ENCODE data around the gene REXO1. TPM values are rescaled to one million over a fixed set of nuclear protein-coding genes. Genes with fewer than 3 reads are reported as not detected.
A peak's percentile ranks its signal among the peaks of the same experiment; 100 is the strongest.

The REXO1 gene
- total and polyA plus RNA-seq, 2 of the 13 experiments (the other 11 are each of a cell fraction or from before 2014, with no cell fraction given), result 5.0 to 11.2 TPM

DNA sequence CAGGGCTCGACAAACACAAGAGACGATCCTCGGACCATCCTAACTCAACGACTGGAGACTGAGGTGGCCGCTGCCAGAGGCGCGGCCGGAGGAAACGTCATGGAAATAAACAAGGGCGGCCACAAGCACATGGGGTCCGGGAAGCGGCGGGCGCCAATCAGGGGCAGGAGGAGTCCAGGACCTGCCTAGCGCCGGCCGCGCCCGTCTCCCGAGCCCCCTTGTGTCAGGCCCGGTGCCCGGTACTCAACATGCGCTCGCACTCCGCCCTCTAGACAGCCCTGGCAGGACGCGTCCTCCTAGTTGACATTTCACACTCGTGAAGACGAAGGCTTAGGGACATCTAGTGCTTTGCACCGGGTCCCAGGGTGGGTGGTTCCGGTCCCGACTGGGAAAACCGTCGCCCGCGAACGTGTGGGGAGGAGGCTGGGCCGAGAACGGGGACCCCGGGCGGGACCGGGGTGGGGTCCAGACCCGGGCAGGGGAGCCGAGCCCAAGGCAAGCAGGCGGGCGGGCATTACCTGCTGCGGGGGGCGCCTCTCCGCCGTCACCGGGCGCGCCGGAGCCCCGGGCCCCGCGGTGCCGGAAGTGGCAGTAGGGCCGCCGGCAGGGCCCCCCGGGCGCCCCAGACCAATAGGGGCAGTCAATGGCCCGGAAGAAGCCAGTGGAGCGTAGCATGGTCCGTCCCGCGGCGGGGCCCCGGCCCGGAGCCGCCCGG lies 442 bp downstream of the REXO1 start (continued):
- TF ChIP-seq, protein P1, sequence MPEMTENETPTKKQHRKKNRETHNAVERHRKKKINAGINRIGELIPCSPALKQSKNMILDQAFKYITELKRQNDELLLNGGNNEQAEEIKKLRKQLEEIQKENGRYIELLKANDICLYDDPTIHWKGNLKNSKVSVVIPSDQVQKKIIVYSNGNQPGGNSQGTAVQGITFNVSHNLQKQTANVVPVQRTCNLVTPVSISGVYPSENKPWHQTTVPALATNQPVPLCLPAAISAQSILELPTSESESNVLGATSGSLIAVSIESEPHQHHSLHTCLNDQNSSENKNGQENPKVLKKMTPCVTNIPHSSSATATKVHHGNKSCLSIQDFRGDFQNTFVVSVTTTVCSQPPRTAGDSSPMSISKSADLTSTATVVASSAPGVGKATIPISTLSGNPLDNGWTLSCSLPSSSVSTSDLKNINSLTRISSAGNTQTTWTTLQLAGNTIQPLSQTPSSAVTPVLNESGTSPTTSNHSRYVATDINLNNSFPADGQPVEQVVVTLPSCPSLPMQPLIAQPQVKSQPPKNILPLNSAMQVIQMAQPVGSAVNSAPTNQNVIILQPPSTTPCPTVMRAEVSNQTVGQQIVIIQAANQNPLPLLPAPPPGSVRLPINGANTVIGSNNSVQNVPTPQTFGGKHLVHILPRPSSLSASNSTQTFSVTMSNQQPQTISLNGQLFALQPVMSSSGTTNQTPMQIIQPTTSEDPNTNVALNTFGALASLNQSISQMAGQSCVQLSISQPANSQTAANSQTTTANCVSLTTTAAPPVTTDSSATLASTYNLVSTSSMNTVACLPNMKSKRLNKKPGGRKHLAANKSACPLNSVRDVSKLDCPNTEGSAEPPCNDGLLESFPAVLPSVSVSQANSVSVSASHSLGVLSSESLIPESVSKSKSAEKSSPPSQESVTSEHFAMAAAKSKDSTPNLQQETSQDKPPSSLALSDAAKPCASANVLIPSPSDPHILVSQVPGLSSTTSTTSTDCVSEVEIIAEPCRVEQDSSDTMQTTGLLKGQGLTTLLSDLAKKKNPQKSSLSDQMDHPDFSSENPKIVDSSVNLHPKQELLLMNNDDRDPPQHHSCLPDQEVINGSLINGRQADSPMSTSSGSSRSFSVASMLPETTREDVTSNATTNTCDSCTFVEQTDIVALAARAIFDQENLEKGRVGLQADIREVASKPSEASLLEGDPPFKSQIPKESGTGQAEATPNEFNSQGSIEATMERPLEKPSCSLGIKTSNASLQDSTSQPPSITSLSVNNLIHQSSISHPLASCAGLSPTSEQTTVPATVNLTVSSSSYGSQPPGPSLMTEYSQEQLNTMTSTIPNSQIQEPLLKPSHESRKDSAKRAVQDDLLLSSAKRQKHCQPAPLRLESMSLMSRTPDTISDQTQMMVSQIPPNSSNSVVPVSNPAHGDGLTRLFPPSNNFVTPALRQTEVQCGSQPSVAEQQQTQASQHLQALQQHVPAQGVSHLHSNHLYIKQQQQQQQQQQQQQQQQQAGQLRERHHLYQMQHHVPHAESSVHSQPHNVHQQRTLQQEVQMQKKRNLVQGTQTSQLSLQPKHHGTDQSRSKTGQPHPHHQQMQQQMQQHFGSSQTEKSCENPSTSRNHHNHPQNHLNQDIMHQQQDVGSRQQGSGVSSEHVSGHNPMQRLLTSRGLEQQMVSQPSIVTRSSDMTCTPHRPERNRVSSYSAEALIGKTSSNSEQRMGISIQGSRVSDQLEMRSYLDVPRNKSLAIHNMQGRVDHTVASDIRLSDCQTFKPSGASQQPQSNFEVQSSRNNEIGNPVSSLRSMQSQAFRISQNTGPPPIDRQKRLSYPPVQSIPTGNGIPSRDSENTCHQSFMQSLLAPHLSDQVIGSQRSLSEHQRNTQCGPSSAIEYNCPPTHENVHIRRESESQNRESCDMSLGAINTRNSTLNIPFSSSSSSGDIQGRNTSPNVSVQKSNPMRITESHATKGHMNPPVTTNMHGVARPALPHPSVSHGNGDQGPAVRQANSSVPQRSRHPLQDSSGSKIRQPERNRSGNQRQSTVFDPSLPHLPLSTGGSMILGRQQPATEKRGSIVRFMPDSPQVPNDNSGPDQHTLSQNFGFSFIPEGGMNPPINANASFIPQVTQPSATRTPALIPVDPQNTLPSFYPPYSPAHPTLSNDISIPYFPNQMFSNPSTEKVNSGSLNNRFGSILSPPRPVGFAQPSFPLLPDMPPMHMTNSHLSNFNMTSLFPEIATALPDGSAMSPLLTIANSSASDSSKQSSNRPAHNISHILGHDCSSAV (CRISPR knock-in tag; IDR thresholded peaks at IDR 0.05; ENCODE audit: borderline replicate concordance), result no peak
- TF ChIP-seq PAF1 (CRISPR knock-in tag; IDR thresholded peaks at IDR 0.05) (no peak), HMG20A (CRISPR knock-in tag; IDR thresholded peaks at IDR 0.05; ENCODE audit: borderline replicate concordance) (no peak), GZF1 (CRISPR knock-in tag; IDR thresholded peaks at IDR 0.05) (no peak), ZNF879 (CRISPR knock-in tag; IDR thresholded peaks at IDR 0.05) (no peak), ZBTB20 (CRISPR knock-in tag; IDR thresholded peaks at IDR 0.05; ENCODE audit: borderline replicate concordance, low read depth) (0 out of 2 replicates have a peak, but pooled peaks have one; percentile 35), SOX5 (CRISPR knock-in tag; IDR thresholded peaks at IDR 0.05; ENCODE audit: borderline replicate concordance) (no peak), ATF1 (CRISPR knock-in tag; IDR thresholded peaks at IDR 0.05) (peak; percentile 56)
- TF ChIP-seq, protein P2, sequence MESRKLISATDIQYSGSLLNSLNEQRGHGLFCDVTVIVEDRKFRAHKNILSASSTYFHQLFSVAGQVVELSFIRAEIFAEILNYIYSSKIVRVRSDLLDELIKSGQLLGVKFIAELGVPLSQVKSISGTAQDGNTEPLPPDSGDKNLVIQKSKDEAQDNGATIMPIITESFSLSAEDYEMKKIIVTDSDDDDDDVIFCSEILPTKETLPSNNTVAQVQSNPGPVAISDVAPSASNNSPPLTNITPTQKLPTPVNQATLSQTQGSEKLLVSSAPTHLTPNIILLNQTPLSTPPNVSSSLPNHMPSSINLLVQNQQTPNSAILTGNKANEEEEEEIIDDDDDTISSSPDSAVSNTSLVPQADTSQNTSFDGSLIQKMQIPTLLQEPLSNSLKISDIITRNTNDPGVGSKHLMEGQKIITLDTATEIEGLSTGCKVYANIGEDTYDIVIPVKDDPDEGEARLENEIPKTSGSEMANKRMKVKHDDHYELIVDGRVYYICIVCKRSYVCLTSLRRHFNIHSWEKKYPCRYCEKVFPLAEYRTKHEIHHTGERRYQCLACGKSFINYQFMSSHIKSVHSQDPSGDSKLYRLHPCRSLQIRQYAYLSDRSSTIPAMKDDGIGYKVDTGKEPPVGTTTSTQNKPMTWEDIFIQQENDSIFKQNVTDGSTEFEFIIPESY (CRISPR knock-in tag; IDR thresholded peaks at IDR 0.05), result no peak
- TF ChIP-seq, protein P3, sequence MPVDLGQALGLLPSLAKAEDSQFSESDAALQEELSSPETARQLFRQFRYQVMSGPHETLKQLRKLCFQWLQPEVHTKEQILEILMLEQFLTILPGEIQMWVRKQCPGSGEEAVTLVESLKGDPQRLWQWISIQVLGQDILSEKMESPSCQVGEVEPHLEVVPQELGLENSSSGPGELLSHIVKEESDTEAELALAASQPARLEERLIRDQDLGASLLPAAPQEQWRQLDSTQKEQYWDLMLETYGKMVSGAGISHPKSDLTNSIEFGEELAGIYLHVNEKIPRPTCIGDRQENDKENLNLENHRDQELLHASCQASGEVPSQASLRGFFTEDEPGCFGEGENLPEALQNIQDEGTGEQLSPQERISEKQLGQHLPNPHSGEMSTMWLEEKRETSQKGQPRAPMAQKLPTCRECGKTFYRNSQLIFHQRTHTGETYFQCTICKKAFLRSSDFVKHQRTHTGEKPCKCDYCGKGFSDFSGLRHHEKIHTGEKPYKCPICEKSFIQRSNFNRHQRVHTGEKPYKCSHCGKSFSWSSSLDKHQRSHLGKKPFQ (CRISPR knock-in tag; IDR thresholded peaks at IDR 0.05; ENCODE audit: insufficient replicate concordance), result no peak
- TF ChIP-seq, protein P4, sequence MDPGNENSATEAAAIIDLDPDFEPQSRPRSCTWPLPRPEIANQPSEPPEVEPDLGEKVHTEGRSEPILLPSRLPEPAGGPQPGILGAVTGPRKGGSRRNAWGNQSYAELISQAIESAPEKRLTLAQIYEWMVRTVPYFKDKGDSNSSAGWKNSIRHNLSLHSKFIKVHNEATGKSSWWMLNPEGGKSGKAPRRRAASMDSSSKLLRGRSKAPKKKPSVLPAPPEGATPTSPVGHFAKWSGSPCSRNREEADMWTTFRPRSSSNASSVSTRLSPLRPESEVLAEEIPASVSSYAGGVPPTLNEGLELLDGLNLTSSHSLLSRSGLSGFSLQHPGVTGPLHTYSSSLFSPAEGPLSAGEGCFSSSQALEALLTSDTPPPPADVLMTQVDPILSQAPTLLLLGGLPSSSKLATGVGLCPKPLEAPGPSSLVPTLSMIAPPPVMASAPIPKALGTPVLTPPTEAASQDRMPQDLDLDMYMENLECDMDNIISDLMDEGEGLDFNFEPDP (CRISPR knock-in tag; conservative IDR thresholded peaks at IDR 0.05), result no peak
- TF ChIP-seq, protein P5, sequence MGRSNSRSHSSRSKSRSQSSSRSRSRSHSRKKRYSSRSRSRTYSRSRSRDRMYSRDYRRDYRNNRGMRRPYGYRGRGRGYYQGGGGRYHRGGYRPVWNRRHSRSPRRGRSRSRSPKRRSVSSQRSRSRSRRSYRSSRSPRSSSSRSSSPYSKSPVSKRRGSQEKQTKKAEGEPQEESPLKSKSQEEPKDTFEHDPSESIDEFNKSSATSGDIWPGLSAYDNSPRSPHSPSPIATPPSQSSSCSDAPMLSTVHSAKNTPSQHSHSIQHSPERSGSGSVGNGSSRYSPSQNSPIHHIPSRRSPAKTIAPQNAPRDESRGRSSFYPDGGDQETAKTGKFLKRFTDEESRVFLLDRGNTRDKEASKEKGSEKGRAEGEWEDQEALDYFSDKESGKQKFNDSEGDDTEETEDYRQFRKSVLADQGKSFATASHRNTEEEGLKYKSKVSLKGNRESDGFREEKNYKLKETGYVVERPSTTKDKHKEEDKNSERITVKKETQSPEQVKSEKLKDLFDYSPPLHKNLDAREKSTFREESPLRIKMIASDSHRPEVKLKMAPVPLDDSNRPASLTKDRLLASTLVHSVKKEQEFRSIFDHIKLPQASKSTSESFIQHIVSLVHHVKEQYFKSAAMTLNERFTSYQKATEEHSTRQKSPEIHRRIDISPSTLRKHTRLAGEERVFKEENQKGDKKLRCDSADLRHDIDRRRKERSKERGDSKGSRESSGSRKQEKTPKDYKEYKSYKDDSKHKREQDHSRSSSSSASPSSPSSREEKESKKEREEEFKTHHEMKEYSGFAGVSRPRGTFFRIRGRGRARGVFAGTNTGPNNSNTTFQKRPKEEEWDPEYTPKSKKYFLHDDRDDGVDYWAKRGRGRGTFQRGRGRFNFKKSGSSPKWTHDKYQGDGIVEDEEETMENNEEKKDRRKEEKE (IDR thresholded peaks at IDR 0.05), result no peak

Measured in HepG2 (cell line).